Suprapubic skin (tissue), 4 donors: ENCODE measurements around the gene ATP6V1A.

Experiments
- POLR2A ChIP-seq, 2 donors: fragments of 450-650 bp; IDR thresholded peaks; one replicate each; pipeline ENCODE4 v1.6.1; 2017; ENCODE audit warnings: antibody characterized with exemption in 2 of 2, mild to moderate bottlenecking in 2 of 2, moderate library complexity in 2 of 2
- POLR2AphosphoS5 ChIP-seq, 3 donors: sonication (generic); formaldehyde crosslinking; IDR thresholded peaks; one replicate each; pipeline ENCODE4 v1.6.1; 2017; ENCODE audit warnings: antibody characterized with exemption in 3 of 3
- TF ChIP-seq, protein P1 (sequence below), 2 donors: fragments of 200-600 bp in 1 of 2; fragments of 450-650 bp in 1 of 2; sonication (generic) in 1 of 2; IDR thresholded peaks; one replicate each; pipeline ENCODE4 v1.5.1; 2016 to 2019; ENCODE audit warnings: antibody characterized with exemption in 2 of 2, mild to moderate bottlenecking in 1 of 2, moderate library complexity in 1 of 2

DNA sequence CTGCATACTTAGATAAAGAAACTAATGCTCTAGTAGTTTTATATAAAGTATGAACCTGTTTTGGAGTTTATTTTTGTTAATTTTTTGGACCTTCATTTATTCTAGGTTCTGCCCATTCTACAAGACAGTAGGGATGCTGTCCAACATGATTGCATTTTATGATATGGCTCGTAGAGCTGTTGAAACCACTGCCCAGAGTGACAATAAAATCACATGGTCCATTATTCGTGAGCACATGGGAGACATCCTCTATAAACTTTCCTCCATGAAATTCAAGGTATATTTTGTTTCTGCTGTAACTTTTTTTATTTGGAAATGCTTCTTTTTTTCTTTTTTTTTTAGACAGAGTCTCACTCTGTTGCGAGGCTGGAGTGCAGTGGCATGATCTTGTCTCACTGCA, 58.4 kb downstream of the ATP6V1A start:
- TF ChIP-seq POLR2A (IDR thresholded peaks at IDR 0.05): no peak
- TF ChIP-seq, protein P1, sequence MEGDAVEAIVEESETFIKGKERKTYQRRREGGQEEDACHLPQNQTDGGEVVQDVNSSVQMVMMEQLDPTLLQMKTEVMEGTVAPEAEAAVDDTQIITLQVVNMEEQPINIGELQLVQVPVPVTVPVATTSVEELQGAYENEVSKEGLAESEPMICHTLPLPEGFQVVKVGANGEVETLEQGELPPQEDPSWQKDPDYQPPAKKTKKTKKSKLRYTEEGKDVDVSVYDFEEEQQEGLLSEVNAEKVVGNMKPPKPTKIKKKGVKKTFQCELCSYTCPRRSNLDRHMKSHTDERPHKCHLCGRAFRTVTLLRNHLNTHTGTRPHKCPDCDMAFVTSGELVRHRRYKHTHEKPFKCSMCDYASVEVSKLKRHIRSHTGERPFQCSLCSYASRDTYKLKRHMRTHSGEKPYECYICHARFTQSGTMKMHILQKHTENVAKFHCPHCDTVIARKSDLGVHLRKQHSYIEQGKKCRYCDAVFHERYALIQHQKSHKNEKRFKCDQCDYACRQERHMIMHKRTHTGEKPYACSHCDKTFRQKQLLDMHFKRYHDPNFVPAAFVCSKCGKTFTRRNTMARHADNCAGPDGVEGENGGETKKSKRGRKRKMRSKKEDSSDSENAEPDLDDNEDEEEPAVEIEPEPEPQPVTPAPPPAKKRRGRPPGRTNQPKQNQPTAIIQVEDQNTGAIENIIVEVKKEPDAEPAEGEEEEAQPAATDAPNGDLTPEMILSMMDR (IDR thresholded peaks at IDR 0.05): no peak
- no peak for TF ChIP-seq POLR2AphosphoS5 (IDR thresholded peaks at IDR 0.05)
